Stimulated activated CD8-positive, alpha-beta memory T cell treated with anti-CD3 and anti-CD28 coated beads, Interleukin-4, amount 100 ng/mL, for 4 hours (primary cell): ENCODE data around the gene MSH2.
"Not testable (repeated sequence)": the region's sequence is repeated elsewhere in the genome, so short reads cannot be mapped to it uniquely, and the experiment has no call there.

ENCODE experiments used
- DNase-seq, 2 donors: peaks; one replicate each; pipeline ENCODE4 v3.0.0-alpha.2; 2020; ENCODE audit warnings: low read depth in 2 of 2, low spot score in 1 of 2

The MSH2 gene

GRCh38 chr2:47402805-47403608 is at the start of gene MSH2:
MSH2 (plus strand) TSS chr2:47403156; CDS start chr2:47403192, 36 bp downstream.
- DNase-seq: peak; percentile 75 to 89

GRCh38 chr2:47354013-47354847 is 48.7 kb upstream of the MSH2 start:
- no peak for DNase-seq

GRCh38 chr2:47354848-47355204 is 48.1 kb upstream of the MSH2 start:
- DNase-seq: no peak

GRCh38 chr2:47357483-47357882 is 45.5 kb upstream of the MSH2 start:
- no peak for DNase-seq

- DNase-seq: no peak
These were observed 43.5 kb upstream of the MSH2 start for GRCh38 chr2:47359375-47359868.

GRCh38 chr2:47360283-47360682 is 42.7 kb upstream of the MSH2 start:
- no peak for DNase-seq

GRCh38 chr2:47360927-47361326 is 42.0 kb upstream of the MSH2 start:
- no peak for DNase-seq

- not testable (repeated sequence) for DNase-seq
These were observed 41.3 kb upstream of the MSH2 start for GRCh38 chr2:47361505-47362229.

GRCh38 chr2:47373747-47374146 is 29.2 kb upstream of the MSH2 start:
- DNase-seq: no peak

GRCh38 chr2:47375307-47375706 is 27.6 kb upstream of the MSH2 start:
- DNase-seq: no peak

GRCh38 chr2:47379384-47379783 is 23.6 kb upstream of the MSH2 start:
- DNase-seq: no peak

GRCh38 chr2:47381408-47381807 is 21.5 kb upstream of the MSH2 start:
- no peak for DNase-seq

GRCh38 chr2:47386551-47386950 is 16.4 kb upstream of the MSH2 start:
- DNase-seq: no peak

- DNase-seq: no peak
These were observed 14.1 kb upstream of the MSH2 start for GRCh38 chr2:47388888-47389287.

GRCh38 chr2:47389692-47390091 is 13.3 kb upstream of the MSH2 start:
- no peak for DNase-seq

- DNase-seq: no peak
These were observed 984 bp upstream of the MSH2 start for GRCh38 chr2:47401789-47402554.

GRCh38 chr2:47402555-47402804 is 476 bp upstream of the MSH2 start:
- DNase-seq: no peak

- DNase-seq: no peak
These were observed 745 bp downstream of the MSH2 start for GRCh38 chr2:47403609-47404193.

GRCh38 chr2:47404356-47404755 is 1.4 kb downstream of the MSH2 start:
- no peak for DNase-seq

GRCh38 chr2:47405757-47406156 is 2.8 kb downstream of the MSH2 start:
- DNase-seq: no peak
